ENCODE data around the gene ABCC1.
"Not testable (repeated sequence)": the region's sequence is repeated elsewhere in the genome, so short reads cannot be mapped to it uniquely, and the experiment has no call there.

Gene ABCC1

GRCh38 chr16:15925631-15926030 lies 23.8 kb upstream of the ABCC1 start:
- Mint-ChIP-seq H3K27ac (no peak overlapping the region), H3K27me3 (ENCODE audit: low read depth) (peaks cover under 1% of the 10 kb centered on the region), H3K4me3 (no peak overlapping the region), H3K36me3 (ENCODE audit: low read depth) (no peaks in the 10 kb centered on the region), H3K4me1 (ENCODE audit: low read depth) (no peaks in the 10 kb centered on the region), H3K9me3 (no peaks in the 10 kb centered on the region)
- no peak for DNase-seq (ENCODE audit: low spot score)

GRCh38 chr16:15928261-15929104 lies 20.9 kb upstream of the ABCC1 start:
- Mint-ChIP-seq H3K27me3 (ENCODE audit: low read depth) (peaks cover 5% of the 10 kb centered on the region), H3K36me3 (ENCODE audit: low read depth) (no peaks in the 10 kb centered on the region), H3K9me3 (no peaks in the 10 kb centered on the region)

GRCh38 chr16:15932939-15933338 lies 16.5 kb upstream of the ABCC1 start:
- DNase-seq (ENCODE audit: low spot score) = no peak
- no peaks in the 10 kb centered on the region for H3K36me3 Mint-ChIP-seq (ENCODE audit: low read depth)
- peaks cover 5% of the 10 kb centered on the region for H3K27me3 Mint-ChIP-seq (ENCODE audit: low read depth)
- no peak overlapping the region for H3K27ac Mint-ChIP-seq
- H3K4me1 Mint-ChIP-seq (ENCODE audit: low read depth) = peaks cover 4% of the 10 kb centered on the region
- H3K9me3 Mint-ChIP-seq = no peaks in the 10 kb centered on the region
- no peak overlapping the region for H3K4me3 Mint-ChIP-seq

More at GRCh38 chr16:15928261-15929104, 20.9 kb upstream of the ABCC1 start:
- Mint-ChIP-seq H3K4me3 (no peak overlapping the region), H3K27ac (no peak overlapping the region), H3K4me1 (ENCODE audit: low read depth) (peaks cover 4% of the 10 kb centered on the region)
- no peak for DNase-seq (ENCODE audit: low spot score)

- Mint-ChIP-seq H3K4me1 (ENCODE audit: low read depth) (peaks cover 4% of the 10 kb centered on the region), H3K27me3 (ENCODE audit: low read depth) (peaks cover 5% of the 10 kb centered on the region), H3K36me3 (ENCODE audit: low read depth) (no peaks in the 10 kb centered on the region), H3K27ac (no peak overlapping the region), H3K4me3 (no peak overlapping the region), H3K9me3 (no peaks in the 10 kb centered on the region)
- DNase-seq (ENCODE audit: low spot score) = no peak
These were observed 15.6 kb upstream of the ABCC1 start for GRCh38 chr16:15933781-15934180.

- H3K9me3 Mint-ChIP-seq = no peaks in the 10 kb centered on the region
- DNase-seq (ENCODE audit: low spot score) = no peak
- peaks cover 5% of the 10 kb centered on the region for H3K27me3 Mint-ChIP-seq (ENCODE audit: low read depth)
- no peak overlapping the region for H3K27ac Mint-ChIP-seq
- H3K4me3 Mint-ChIP-seq = no peak overlapping the region
- H3K36me3 Mint-ChIP-seq (ENCODE audit: low read depth) = no peaks in the 10 kb centered on the region
- H3K4me1 Mint-ChIP-seq (ENCODE audit: low read depth) = peaks cover 9% of the 10 kb centered on the region
These were observed 14.4 kb upstream of the ABCC1 start for GRCh38 chr16:15934991-15935390.

GRCh38 chr16:15936809-15937208 lies 12.6 kb upstream of the ABCC1 start:
- not testable (repeated sequence) for H3K9me3 Mint-ChIP-seq; H3K4me3 Mint-ChIP-seq; H3K27ac Mint-ChIP-seq; H3K27me3 Mint-ChIP-seq (ENCODE audit: low read depth); H3K36me3 Mint-ChIP-seq (ENCODE audit: low read depth); DNase-seq (ENCODE audit: low spot score)
- peaks cover 14% of the 10 kb centered on the region for H3K4me1 Mint-ChIP-seq (ENCODE audit: low read depth)

GRCh38 chr16:15942931-15943690 lies 6.3 kb upstream of the ABCC1 start:
- DNase-seq (ENCODE audit: low spot score) = no peak
- H3K9me3 Mint-ChIP-seq = no peaks in the 10 kb centered on the region
- H3K27ac Mint-ChIP-seq = no peak overlapping the region
- H3K27me3 Mint-ChIP-seq (ENCODE audit: low read depth) = peaks cover 5% of the 10 kb centered on the region
- H3K4me1 Mint-ChIP-seq (ENCODE audit: low read depth) = peaks cover 17% of the 10 kb centered on the region
- no peak overlapping the region for H3K4me3 Mint-ChIP-seq
- H3K36me3 Mint-ChIP-seq (ENCODE audit: low read depth) = no peaks in the 10 kb centered on the region

- Mint-ChIP-seq H3K4me1 (ENCODE audit: low read depth) (peaks cover 20% of the 10 kb centered on the region), H3K36me3 (ENCODE audit: low read depth) (peaks cover 8% of the 10 kb centered on the region), H3K27me3 (ENCODE audit: low read depth) (peaks cover 5% of the 10 kb centered on the region), H3K4me3 (no peak overlapping the region), H3K27ac (no peak overlapping the region), H3K9me3 (no peaks in the 10 kb centered on the region)
- no peak for DNase-seq (ENCODE audit: low spot score)
These were observed 3.0 kb upstream of the ABCC1 start for GRCh38 chr16:15946257-15947044.

- no peak for DNase-seq (ENCODE audit: low spot score)
- Mint-ChIP-seq H3K27me3 (ENCODE audit: low read depth) (peaks cover 5% of the 10 kb centered on the region), H3K36me3 (ENCODE audit: low read depth) (peaks cover 17% of the 10 kb centered on the region), H3K9me3 (no peaks in the 10 kb centered on the region), H3K27ac (no peak overlapping the region), H3K4me3 (no peak overlapping the region), H3K4me1 (ENCODE audit: low read depth) (peaks cover 29% of the 10 kb centered on the region)
These were observed 1.4 kb upstream of the ABCC1 start for GRCh38 chr16:15947983-15948509.

- H3K4me3 Mint-ChIP-seq = peak overlapping the region; percentile 86
- peaks cover 30% of the 10 kb centered on the region for H3K4me1 Mint-ChIP-seq (ENCODE audit: low read depth)
- no peaks in the 10 kb centered on the region for H3K9me3 Mint-ChIP-seq
- H3K36me3 Mint-ChIP-seq (ENCODE audit: low read depth) = peaks cover 22% of the 10 kb centered on the region
- peak overlapping the region; percentile 92 for H3K27ac Mint-ChIP-seq
- no peak for DNase-seq (ENCODE audit: low spot score)
- peaks cover 5% of the 10 kb centered on the region for H3K27me3 Mint-ChIP-seq (ENCODE audit: low read depth)
These were observed 745 bp upstream of the ABCC1 start for GRCh38 chr16:15948532-15949209.

- Mint-ChIP-seq H3K9me3 (no peaks in the 10 kb centered on the region), H3K4me1 (ENCODE audit: low read depth) (peaks cover 39% of the 10 kb centered on the region)
- peak; percentile 33 for DNase-seq (ENCODE audit: low spot score)
These were observed 892 bp downstream of the ABCC1 start for GRCh38 chr16:15950161-15950854.

GRCh38 chr16:15950869-15951268 lies 1.5 kb downstream of the ABCC1 start:
- peak overlapping the region; percentile 99 for H3K4me3 Mint-ChIP-seq
- peaks cover 5% of the 10 kb centered on the region for H3K27me3 Mint-ChIP-seq (ENCODE audit: low read depth)
- H3K27ac Mint-ChIP-seq = peak overlapping the region; percentile 98
- H3K4me1 Mint-ChIP-seq (ENCODE audit: low read depth) = peaks cover 44% of the 10 kb centered on the region
- no peaks in the 10 kb centered on the region for H3K9me3 Mint-ChIP-seq
- peaks cover 36% of the 10 kb centered on the region for H3K36me3 Mint-ChIP-seq (ENCODE audit: low read depth)
- DNase-seq (ENCODE audit: low spot score) = no peak

More at GRCh38 chr16:15950161-15950854, 892 bp downstream of the ABCC1 start:
- peak overlapping the region; percentile 98 for H3K27ac Mint-ChIP-seq
- H3K27me3 Mint-ChIP-seq (ENCODE audit: low read depth) = peaks cover 5% of the 10 kb centered on the region
- peaks cover 31% of the 10 kb centered on the region for H3K36me3 Mint-ChIP-seq (ENCODE audit: low read depth)
- H3K4me3 Mint-ChIP-seq = peak overlapping the region; percentile 99

GRCh38 chr16:15951852-15952251 lies 2.4 kb downstream of the ABCC1 start:
- Mint-ChIP-seq H3K4me3 (peak overlapping the region; percentile 99), H3K27ac (peak overlapping the region; percentile 98), H3K36me3 (ENCODE audit: low read depth) (peaks cover 39% of the 10 kb centered on the region), H3K9me3 (no peaks in the 10 kb centered on the region), H3K4me1 (ENCODE audit: low read depth) (peaks cover 50% of the 10 kb centered on the region), H3K27me3 (ENCODE audit: low read depth) (no peaks in the 10 kb centered on the region)
- DNase-seq (ENCODE audit: low spot score) = no peak

Measured in T-helper 2 cell treated with Interferon-gamma antibody and Interleukin-4, amounts not matched to agents 5 μg/mL and 100 μg/mL, for 36 hours (primary cell).